Hematopoietic multipotent progenitor cell treated with erythropoietin and hydrocortisone succinate and interleukin-3 and kit ligand, for 8 days (in vitro differentiated cells): ENCODE results near the gene WBP2.
"Not testable (repeated sequence)": the region's sequence is repeated elsewhere in the genome, so short reads cannot be mapped to it uniquely, and the experiment has no call there.

ENCODE experiments used
- DNase-seq: peaks from one replicate; pipeline ENCODE4 v3.0.0-alpha.2; 2015

WBP2 gene

DNA sequence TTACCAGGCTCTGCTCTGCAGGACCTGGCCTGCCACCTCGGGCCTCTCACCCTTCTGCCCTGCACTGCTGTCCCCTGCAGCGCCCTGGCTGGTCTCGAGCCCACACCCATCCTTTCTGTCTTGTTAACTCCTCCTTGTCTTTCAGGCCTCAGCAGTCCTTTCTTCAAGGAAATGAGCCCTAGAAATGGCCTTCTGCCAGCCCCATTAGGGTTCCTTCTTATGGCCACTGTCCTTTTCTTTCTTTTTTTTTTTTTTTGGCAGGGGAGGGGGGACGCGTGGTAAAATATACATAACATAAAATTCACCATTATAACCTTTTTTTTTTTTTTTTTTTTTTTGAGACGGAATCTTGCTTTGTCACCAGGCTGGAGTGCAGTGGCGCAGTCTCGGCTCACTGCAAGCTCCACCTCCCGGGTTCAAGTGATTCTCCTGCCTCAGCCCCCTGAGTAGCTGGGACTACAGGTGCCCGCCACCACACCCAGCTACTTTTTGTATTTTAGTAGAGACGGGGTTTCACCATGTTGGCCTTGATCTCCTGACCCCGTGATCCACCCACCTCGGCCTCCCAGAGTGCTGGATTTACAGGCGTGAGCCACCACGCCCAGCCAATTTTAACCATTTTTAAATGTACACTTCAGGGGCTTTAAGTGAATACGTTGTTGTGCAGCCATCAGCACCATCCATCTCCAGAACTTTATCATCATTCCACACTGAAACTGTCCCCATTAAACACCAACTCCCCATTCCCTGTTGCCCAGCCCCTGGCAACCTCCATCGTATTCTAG lies 10.5 kb upstream of the WBP2 start:
- not testable (repeated sequence) for DNase-seq

DNA sequence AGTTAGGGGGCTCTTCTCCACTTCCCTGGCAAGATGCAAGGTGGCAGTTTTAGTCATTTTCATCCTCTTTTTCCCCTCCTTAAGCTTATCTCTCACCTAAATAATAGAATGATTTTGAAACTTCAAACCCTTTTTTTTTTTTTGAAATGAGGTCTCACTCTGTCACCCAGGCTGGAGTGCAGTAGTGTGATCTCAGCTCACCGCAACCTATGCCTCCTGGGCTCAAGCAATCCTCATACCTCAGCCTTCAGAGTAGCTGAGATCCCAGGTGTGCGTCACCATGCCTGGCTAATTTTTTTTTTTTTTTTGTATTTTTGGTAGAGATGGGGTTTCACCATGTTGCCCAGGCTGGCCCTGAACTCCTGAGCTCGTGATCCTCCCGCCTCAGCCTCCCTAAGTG lies 9.8 kb upstream of the WBP2 start:
- DNase-seq: not testable (repeated sequence)

DNA sequence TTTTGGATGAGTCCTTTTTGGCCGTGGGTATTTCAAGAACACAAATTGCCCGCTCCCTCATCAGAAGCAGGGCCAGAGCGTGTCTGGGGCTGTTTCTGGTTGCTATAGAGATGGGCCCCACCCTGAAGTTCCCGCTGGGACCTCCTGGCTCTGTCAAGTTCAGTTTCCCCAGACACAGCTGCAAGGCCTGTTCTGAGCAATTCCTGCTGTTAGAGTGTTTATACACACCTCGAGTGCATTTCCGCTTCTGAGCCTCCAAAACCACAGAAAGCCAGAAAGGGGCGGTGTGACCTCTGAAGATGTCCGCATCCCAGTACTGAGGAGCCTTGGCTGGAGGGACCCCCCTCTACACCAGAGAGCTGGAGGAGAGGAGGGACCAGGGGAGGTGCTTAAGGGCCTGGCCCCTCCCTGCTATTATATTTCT lies 9.3 kb upstream of the WBP2 start:
- DNase-seq: peak; percentile 53

DNA sequence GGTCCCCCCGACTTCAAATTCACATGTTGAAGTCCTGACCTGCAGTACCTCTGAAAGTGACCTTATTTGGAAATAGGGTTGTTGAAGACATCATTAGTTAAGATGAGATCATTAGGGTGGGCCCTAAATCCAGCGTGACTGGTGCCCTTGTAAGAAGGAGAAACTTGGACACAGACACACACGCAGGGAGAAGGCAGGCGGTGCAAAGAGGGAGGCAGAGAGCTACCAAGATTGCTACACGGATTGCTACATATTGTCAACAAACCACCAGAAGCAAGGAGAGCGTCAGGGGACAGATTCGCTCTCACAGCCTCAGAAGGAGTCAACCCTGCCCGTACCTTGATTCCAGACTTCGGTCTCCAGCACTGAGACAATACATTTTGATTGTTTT lies 6.8 kb upstream of the WBP2 start:
- DNase-seq: no peak

DNA sequence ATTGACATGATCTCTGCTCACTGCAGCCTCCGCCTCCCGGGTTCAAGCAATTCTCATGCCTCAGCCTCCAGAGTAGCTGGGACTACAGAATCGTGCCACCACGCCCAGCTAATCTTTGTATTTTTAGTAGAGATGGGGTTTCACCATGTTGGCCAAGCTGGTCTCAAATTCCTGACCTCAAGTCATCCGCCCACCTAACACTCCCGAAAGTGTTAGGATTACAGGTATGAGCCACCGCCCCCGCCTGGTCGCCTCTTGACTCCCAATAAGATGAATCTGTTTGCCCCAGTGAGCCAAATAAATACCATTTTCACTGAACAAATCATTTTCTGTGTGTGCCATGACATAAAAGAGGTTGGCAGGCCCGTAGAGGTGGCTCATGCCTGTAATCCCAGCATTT lies 4.2 kb upstream of the WBP2 start:
- DNase-seq: not testable (repeated sequence)

DNA sequence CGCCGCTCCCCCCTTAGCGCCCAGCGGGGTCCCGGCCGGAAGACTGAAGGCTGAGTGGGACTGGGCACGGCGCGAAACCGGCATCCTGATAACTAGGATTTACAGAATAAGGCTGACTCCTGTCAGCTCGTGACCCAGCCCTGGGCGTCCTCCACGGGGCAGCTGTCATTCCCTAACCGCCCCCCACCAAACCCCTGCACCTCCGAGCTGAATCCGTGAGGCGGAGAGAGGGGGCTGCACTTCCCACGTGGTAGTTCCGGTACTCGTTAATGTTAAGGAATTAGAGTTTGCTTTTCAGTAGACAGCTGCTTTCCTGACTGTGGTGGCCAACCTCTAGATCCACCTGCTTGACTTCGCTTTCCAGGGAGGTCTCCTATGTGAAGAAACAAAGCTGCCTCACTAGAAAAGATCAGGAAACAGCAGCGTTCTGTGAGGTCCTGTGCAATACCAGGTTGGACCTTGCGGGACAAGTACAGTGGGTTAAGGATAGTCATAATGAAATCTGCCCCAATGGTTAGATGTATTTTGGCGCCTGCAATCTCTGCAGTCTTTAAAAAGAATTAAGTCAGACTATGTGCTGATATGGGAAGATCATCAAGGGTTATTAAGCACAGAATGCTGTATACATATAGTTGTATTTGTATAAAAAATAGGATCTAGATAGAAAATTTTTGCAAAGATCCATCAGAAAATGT lies 1.1 kb upstream of the WBP2 start:
- DNase-seq: peak; percentile 38

DNA sequence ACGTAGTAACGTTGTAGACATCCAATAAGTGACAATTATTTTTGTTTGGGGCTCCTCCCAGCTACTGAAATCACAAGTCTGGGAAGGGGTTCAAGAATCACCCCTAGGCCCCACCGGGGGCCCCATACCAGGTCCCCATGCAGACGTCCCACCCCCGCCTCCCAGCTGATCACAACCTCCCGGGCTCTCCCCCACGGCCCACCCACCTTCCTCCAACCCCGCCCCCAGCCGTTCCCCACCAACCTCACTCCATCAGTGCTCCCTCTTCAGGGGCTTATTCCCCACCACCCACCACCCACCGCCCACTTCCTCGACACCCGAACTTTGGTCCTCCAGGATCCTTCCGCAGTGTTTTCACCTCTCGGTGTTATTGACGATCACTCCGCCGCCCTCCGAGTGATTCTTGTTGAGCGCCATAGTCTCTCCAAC lies 240 bp downstream of the WBP2 start:
- no peak for DNase-seq

DNA sequence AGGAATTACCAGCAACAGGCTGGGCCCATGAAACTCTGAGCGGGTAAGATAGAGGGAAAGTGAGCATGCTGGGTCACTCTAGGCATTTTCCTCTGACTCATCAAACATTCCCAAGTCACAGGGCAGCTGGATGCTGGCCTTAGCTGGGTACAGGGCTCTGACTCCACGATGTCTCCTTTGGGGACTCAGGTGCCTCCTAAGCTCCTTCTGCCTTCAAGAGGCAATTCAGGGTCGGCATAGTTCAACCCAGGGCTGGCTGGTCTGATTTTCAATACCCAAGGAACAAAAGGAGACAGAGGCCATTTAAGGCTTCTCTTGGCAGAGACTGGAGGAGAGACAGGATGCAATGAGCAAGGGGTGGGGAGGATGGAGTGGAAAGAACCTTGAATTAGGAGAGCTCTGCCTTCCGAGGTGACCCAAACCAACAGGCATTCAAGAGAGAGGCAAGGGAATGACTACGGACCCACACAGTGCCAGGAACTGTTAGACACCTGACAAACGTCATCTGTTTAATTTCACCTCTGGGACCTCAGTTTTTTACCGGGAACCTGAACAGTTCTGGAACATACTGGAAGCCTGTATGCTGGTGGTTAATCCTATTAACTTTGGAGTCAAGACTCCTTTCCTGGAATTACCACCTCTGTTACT lies 910 bp downstream of the WBP2 start:
- DNase-seq: no peak

DNA sequence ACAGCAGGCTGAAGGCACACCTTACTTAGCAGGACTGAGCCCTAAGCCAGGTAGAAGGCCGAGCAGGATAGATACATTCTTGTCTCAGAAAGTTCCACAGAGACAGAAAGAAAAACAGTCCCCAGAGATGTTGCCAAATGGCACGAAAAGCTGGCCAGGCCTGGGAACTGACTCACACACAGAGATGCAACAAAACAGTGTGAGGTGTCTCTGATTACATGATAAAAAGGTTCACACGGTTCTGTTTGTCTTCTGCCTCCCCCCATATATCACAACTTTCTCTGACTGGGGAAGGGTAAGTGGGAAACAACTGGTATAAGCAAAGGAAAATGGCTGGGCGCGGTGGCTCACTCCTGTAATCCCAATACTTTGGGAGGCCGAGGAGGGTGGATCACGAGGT lies 1.7 kb downstream of the WBP2 start:
- no peak for DNase-seq

DNA sequence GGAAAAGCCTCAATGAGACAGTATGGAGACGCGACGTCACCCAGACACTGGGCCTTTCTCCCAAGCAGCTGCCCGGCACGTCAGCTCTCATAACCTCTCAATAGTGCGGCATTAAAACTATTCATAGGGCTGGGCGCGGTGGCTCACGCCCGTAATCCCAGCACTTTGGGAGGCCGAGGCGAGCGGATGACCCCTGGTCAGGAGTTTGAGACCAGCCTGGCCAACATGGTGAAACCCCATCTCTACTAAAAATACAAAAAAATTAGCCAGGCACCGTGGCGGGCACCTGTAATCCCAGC lies 3.5 kb downstream of the WBP2 start:
- DNase-seq: not testable (repeated sequence)

DNA sequence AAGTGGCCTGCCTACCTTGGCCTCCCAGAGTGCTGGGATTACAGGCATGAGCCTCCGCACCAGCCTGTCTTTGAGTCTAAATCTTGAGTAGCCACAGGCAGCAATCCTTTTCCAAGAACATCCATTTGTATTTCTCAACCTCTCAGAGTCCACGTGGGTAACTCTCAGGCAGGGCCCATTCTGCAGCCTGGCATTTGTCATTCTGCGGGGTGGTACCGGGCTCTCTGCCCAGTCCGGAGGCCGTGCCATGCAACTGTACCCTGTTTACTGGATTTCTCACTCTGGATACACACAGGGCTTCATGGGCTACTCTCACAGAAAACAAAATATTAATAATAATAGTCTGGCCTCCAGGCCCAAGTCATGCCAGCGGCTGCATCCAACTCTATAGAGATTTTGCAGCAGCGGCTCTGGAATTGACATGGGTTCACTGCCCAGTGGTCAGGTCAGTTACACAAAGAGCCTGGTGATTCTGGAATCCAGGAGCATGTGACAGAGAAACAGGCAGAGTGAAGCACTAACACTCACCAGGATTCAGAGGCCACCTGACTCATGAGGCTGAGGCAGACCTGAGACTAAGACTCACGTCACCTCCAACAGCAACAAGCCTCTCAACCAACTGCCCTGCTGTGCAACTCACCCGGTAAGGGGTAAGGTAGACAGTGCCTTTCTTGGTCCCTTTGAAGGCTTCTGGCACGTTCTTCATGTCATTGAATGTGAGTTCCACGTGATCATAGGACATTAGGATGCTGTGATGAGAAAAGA lies 4.0 kb downstream of the WBP2 start:
- DNase-seq: no peak

DNA sequence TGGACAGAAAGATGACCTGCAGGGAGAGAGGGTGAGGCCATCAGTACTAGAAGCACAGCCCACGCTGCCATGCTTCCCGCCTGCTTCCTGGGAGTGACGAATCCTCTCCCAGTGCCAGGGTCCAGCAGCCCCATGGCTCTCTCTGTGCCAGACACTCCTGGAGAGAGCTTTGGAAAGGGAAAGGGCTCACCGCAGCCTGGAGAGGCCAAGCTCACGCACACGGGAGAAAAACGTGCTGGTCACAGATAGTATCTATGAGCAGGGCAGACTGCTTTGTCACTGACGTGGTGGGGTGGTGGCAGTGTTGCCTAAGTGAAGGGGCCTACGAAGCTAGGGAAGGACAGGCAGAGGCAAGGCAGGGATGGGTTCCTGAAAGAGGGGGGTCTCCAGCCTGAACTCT lies 5.4 kb downstream of the WBP2 start:
- peak; percentile 66 for DNase-seq

DNA sequence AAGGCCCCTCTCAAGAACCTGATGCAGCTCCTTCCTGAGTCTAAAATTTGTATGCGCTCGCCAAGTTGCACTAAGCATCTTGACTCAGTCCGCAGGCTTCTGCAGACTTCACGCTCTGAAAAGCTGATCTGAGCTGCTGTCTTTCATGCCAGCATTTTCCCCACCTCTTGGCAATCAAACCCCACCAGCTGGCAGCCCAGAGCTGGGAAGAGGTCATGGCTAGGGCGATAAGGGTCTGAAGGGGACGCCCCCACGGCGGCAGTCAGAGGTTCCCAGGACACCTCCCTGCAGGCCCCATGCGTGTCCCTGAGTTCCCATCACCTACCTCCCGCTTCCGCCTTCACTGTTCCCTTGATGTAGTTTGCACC lies 5.9 kb downstream of the WBP2 start:
- peak; percentile 84 for DNase-seq

DNA sequence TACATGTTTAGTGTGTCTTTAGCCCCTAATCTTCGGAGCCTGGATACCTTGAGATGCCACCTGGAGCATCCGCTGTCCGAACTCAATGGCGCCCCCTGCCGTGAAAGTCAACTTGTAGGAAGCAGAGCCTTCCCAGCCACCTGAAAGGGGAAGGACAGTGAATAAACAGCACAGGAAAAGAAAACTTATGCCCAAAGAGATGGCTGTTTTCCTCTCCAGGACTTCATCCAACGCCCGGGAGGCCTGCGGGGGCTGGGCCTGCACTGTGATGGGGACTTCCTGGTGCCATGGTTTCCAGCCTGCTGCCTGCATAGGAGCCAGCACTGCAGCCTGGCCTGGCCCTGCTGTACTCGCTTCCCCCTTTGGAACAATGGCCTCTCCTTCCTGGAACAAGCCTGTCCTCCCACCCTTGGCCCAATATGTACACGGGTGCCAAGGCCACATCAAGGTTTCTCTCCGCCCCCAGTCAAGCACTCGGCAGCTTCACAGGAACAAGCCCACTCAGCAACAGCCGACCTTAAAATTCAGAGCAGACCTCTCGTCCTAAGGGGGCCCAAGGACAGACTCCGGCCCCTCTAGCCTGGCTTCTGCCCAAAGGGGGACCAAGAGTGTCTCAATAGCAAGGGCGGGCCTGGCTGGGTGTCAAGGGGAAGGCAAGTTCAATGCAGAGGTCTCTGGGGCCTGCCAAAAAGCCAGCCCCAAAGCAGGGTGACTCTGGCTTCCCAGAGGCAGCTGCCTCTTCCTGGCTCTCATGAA lies 6.4 kb downstream of the WBP2 start:
- DNase-seq: peak; percentile 73

DNA sequence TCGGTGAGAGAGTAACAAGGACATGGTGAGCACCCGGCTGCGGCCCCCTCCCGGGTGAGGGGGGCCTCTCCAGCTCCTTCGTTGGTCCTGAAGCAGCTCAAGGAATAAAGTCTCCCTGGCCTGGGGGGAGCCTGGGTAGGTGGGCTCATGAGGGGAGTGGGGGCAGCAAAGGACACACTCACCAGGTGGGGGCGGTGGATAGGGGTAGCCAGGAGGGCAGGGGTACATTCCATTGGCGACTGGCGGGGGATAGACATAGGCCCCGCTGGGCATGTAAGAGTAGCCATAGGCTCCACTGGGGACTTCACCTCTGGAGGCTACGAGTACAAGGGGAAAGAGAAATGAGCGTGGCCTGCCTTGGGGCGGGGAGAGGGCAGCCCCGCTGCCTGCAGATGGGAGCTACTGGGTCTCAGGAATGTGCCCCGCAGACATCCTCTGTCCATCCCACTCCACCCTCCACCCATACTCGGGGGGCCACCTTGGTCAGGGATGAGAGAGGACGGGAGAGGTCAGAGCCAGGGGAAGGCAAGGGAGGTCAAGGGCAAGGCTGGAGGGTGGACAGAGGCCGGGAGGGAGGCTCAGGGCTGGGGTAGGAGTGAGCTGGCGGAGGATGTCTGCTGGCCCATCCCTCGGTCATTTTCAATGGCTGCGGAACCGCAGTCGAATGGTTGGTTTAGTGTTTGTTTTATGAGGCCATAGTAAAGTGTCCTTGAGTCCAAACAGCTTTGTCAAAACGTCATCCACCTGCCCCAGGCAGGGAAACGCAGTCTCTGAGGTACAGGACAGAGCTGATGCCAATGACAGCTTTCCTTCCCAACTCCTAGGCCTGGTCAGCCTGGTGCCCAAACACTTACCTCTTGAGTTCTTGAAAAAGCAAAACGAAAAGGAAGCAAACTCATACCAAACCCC lies 7.3 kb downstream of the WBP2 start:
- no peak for DNase-seq

DNA sequence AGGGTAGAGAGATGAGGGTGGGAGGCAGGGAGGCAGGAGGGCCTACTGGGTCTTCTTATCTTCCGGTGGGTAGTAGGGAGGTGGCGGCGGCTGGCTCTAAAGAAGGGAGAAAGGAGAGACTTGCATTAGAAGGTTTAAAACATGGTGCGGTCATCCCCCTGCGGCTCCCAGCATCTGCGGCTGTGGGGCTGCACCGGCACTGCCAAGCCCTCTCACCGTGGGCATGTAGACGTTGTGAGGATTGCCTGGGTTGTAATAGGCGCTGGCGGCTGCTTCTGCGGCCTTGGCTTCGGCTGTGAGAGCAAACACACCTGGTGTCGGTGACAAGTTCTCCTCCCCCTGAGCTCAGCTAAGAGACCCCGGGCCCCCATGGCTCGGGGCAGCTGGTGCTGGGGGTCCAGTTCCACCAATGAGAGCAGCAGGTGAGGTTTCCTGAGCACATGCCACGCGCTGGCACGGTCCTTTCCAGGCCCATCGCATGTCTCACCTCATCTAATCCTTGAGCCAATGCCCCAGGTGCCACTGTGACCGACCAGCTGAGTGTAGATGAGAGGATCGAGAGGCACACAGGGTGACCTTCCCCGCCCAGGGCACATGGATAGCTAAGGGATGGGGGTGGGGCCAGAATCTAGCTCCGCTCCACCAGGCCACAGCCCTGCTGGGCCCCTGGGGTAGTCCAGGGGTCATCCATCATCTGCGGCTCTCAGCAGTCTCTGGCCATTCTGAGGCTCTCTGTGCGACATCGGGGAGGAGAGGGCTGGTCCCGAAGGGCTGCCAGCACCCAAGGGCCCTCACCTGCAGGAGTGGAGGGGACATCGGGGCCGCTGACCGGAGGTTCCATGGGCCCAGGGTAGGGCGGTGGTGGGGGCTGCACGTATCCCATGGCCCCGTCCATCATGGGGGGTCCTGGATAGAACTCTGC lies 8.2 kb downstream of the WBP2 start:
- no peak for DNase-seq

DNA sequence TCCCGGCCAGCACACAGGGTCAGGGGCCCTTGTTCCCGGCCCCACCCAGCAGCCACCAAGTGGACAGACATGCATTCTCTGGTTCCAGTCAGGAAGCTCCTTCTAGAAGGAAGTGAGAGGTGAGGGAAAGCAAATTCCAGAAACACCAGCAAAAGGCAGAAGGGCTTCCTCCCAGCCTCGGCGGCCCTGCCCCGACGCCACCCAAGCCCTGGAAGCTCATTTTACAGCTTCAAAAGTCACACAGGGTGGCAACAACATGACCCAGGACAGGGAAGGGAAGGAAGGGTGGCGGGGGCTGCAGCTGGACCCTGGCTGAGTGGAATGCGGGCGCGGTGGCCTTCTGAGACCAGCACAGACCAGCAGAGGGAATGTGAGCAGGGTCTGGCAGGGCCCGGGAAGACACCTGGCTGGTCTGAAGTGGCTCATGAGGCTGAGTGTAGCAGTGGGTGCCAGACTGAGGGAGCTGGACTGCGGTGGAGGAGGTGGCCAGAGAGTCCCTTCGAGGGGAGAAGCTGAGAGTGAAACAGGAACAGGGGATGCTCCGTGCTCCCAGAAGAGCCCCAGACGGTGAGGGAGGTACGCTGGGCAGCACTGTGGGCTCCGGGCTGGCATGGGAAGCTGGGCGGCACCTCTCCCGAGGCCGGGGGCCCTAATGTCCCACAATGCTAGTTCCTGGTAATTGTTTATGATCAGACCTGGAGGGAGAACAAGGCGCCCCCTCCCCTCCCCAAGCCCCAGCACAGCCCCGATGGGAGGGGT lies 9.0 kb downstream of the WBP2 start:
- DNase-seq: no peak

DNA sequence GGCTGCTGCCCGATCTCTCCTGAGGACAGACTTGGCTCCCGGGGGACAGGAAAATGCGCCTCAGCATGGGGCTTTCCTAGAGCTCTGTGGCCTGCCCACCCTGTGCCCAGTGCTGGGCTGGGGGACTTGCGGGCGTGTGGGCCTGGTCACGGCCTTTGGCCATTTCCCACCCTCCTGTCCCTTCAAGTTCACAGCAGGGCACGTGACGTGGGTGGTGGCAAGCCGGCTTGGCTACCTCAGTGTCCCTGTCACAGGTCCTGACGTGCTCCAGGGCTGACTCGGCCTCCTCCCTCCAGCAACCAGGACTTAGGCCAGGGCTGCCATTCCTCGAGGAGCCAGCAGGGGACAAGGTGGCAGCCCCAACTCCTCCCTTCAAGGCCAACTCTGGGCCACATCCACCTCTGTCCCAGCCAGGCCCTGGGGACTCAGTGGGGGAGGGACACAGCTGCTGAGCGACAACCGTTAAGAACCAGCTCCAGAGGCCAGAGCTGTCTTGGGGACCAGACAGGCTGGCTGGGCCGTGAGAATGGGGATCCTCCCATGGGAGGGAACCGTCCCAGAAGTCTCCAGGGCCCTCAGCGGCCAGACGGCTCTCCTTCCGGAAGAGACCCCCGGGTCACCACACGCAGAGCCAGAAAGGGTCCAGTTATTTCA lies 9.9 kb downstream of the WBP2 start:
- peak; percentile 97 for DNase-seq

DNA sequence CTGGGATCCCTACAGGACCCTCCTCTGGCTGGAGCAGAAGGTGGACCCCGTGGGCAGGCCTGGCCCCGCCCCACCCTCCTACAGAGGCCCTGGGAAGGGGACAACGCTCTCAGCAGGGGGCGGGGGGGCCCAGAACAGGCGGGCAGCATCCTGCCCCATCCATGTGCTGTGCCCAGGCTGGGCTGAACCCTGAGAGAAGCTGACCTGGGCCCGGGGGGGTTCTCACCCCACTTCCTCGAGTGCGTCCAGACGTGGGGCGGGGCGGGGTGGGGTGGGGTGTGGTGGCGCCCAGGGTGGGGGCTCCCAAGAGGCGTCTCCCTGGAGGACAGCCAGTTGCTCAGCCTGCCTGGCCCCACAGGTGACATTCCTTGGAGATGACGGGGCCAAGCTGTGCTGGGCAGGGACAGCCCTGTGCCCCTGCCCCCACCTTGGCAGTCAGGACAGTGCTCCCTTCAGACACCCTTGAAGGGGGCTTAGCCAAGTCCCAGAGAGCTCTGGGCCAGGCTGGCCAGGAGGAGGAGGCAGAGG lies 10.5 kb downstream of the WBP2 start:
- peak; percentile 64 for DNase-seq
